ENCODE measurements around the gene ASMTL.
A peak's percentile ranks its signal among the peaks of the same experiment; 100 is the strongest.
"Not testable (repeated sequence)": the region's sequence is repeated elsewhere in the genome, so short reads cannot be mapped to it uniquely, and the experiment has no call there.

Gene ASMTL

DNA sequence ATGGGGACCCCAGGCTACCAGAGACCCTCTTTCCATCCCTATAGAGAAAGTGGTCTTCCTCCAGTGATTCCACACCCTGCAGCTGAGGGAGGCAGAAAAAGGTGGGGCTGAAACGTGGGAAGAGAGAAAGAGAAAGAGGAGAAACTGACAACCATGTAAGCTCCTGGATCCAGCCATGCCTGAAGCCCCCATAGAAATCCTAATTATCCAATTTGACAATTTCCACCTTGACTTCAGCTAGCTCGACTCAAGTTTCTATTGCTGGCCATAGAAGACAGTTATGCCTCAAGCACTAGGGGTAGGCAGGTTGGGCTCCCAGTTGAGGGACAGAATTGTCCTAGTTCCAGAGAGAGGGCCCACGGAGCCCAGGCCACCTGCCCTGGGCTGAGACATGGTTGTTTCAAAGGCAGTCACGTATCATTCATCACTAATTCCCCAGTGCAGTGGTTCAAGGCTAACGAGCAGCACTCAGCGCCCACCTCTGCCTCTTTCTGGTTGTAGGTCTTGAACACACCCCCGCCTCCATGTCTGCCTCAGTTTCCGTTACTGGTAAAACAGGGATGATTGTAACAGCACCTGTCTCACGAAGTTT lies 39.8 kb upstream of the ASMTL start:
- no peaks in the 10 kb centered on the region for H3K27me3 ChIP-seq (ENCODE audit: insufficient read depth, low read length, poor library complexity)
- H2AFZ ChIP-seq (ENCODE audit: low read depth, low read length) = no peak overlapping the region
- peaks cover 51% of the 10 kb centered on the region for H4K20me1 ChIP-seq (ENCODE audit: insufficient read depth, low read length)
- no peak overlapping the region for H3K4me3 ChIP-seq (ENCODE audit: low read depth in 1 of 2, low read length in 2 of 2)
- H3K9ac ChIP-seq (ENCODE audit: low read depth, low read length) = no peak overlapping the region
- no peak; the same call in 2 of the 3 replicates for ATAC-seq (ENCODE audit: insufficient read depth, low read depth)
- H3K27ac ChIP-seq (ENCODE audit: low read length) = peak overlapping the region; percentile 50; the same call in 1 of the 2 replicates
- peaks cover 1% of the 10 kb centered on the region; the same call in 1 of the 2 replicates for H3K4me1 ChIP-seq (ENCODE audit: insufficient read depth, low read length)
- peaks cover 72% of the 10 kb centered on the region for H3K79me2 ChIP-seq (ENCODE audit: insufficient read depth, low read length)
- TF ChIP-seq EZH2 (IDR thresholded peaks at IDR 0.05; ENCODE audit: borderline replicate concordance, low read depth, low read length, severe bottlenecking) = no peak
- TF ChIP-seq, protein P1, sequence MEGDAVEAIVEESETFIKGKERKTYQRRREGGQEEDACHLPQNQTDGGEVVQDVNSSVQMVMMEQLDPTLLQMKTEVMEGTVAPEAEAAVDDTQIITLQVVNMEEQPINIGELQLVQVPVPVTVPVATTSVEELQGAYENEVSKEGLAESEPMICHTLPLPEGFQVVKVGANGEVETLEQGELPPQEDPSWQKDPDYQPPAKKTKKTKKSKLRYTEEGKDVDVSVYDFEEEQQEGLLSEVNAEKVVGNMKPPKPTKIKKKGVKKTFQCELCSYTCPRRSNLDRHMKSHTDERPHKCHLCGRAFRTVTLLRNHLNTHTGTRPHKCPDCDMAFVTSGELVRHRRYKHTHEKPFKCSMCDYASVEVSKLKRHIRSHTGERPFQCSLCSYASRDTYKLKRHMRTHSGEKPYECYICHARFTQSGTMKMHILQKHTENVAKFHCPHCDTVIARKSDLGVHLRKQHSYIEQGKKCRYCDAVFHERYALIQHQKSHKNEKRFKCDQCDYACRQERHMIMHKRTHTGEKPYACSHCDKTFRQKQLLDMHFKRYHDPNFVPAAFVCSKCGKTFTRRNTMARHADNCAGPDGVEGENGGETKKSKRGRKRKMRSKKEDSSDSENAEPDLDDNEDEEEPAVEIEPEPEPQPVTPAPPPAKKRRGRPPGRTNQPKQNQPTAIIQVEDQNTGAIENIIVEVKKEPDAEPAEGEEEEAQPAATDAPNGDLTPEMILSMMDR (IDR thresholded peaks at IDR 0.05; ENCODE audit: borderline replicate concordance, extremely low read depth, low read length, poor library complexity, severe bottlenecking) = no peak
- peaks cover 61% of the 10 kb centered on the region for H3K36me3 ChIP-seq (ENCODE audit: insufficient read depth, low read length)
- no peak overlapping the region for H3K4me2 ChIP-seq (ENCODE audit: insufficient read depth, low read length)
- no peaks in the 10 kb centered on the region for H3K9me3 ChIP-seq (ENCODE audit: insufficient read depth, low read length, severe bottlenecking)
- no peak for DNase-seq

- TF ChIP-seq, protein P1 (IDR thresholded peaks at IDR 0.05; ENCODE audit: borderline replicate concordance, extremely low read depth, low read length, poor library complexity, severe bottlenecking) = no peak
- TF ChIP-seq EZH2 (IDR thresholded peaks at IDR 0.05; ENCODE audit: borderline replicate concordance, low read depth, low read length, severe bottlenecking) = no peak
- Histone ChIP-seq H4K20me1 (ENCODE audit: insufficient read depth, low read length) (peaks cover 51% of the 10 kb centered on the region), H3K9me3 (ENCODE audit: insufficient read depth, low read length, severe bottlenecking) (no peaks in the 10 kb centered on the region), H3K27me3 (ENCODE audit: insufficient read depth, low read length, poor library complexity) (no peaks in the 10 kb centered on the region), H3K36me3 (ENCODE audit: insufficient read depth, low read length) (peaks cover 67% of the 10 kb centered on the region), H3K4me3 (ENCODE audit: low read depth in 1 of 2, low read length in 2 of 2) (no peak overlapping the region), H3K4me1 (ENCODE audit: insufficient read depth, low read length) (peaks cover 2% of the 10 kb centered on the region; the same call in 1 of the 2 replicates), H3K9ac (ENCODE audit: low read depth, low read length) (no peak overlapping the region), H3K4me2 (ENCODE audit: insufficient read depth, low read length) (no peak overlapping the region), H3K27ac (ENCODE audit: low read length) (no peak overlapping the region), H3K79me2 (ENCODE audit: insufficient read depth, low read length) (peaks cover 75% of the 10 kb centered on the region), H2AFZ (ENCODE audit: low read depth, low read length) (no peak overlapping the region)
- ATAC-seq (ENCODE audit: insufficient read depth, low read depth) (peak; percentile 80), DNase-seq (peak; percentile 73)
Observed at GRCh38 chrX:1491851-1492349, 39.2 kb upstream of the ASMTL start.

DNA sequence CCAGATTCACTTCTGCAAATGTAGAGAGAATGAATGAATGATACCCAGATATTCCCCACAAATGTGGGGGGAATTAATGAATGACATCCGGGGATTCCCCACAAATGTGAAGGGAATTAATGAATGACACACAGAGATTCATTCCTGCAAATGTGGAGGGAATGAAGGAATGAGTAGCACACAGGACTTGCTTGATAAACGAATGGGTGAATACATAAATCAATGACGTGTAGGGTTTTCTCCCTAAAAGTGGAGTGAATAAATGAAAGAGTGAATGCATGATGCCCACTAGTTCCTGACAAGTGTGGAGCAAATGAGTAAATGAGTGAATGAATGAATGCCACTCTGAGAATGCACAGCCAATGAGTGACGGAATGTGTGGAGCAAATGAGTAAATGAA lies 38.5 kb upstream of the ASMTL start:
- not testable (repeated sequence) for H3K4me1 ChIP-seq (ENCODE audit: insufficient read depth, low read length); H3K9me3 ChIP-seq (ENCODE audit: insufficient read depth, low read length, severe bottlenecking); DNase-seq; H3K4me2 ChIP-seq (ENCODE audit: insufficient read depth, low read length); H3K9ac ChIP-seq (ENCODE audit: low read depth, low read length); H3K4me3 ChIP-seq (ENCODE audit: low read depth in 1 of 2, low read length in 2 of 2); H3K27me3 ChIP-seq (ENCODE audit: insufficient read depth, low read length, poor library complexity); ATAC-seq (ENCODE audit: insufficient read depth, low read depth); H2AFZ ChIP-seq (ENCODE audit: low read depth, low read length); H3K27ac ChIP-seq (ENCODE audit: low read length)
- Histone ChIP-seq H4K20me1 (ENCODE audit: insufficient read depth, low read length) (peaks cover 47% of the 10 kb centered on the region), H3K36me3 (ENCODE audit: insufficient read depth, low read length) (peaks cover 69% of the 10 kb centered on the region), H3K79me2 (ENCODE audit: insufficient read depth, low read length) (peaks cover 75% of the 10 kb centered on the region)

- H3K4me1 ChIP-seq (ENCODE audit: insufficient read depth, low read length); H2AFZ ChIP-seq (ENCODE audit: low read depth, low read length); DNase-seq; H3K27me3 ChIP-seq (ENCODE audit: insufficient read depth, low read length, poor library complexity); ATAC-seq (ENCODE audit: insufficient read depth, low read depth); H3K27ac ChIP-seq (ENCODE audit: low read length); H3K4me3 ChIP-seq (ENCODE audit: low read depth in 1 of 2, low read length in 2 of 2); H3K9me3 ChIP-seq (ENCODE audit: insufficient read depth, low read length, severe bottlenecking); H3K9ac ChIP-seq (ENCODE audit: low read depth, low read length); H3K4me2 ChIP-seq (ENCODE audit: insufficient read depth, low read length): not testable (repeated sequence)
- H4K20me1 ChIP-seq (ENCODE audit: insufficient read depth, low read length) = peaks cover 42% of the 10 kb centered on the region
- peaks cover 75% of the 10 kb centered on the region for H3K79me2 ChIP-seq (ENCODE audit: insufficient read depth, low read length)
- H3K36me3 ChIP-seq (ENCODE audit: insufficient read depth, low read length) = peaks cover 68% of the 10 kb centered on the region
Observed at GRCh38 chrX:1490723-1491122, 38.0 kb upstream of the ASMTL start.

- not testable (repeated sequence) for H3K27ac ChIP-seq (ENCODE audit: low read length); H3K9ac ChIP-seq (ENCODE audit: low read depth, low read length); H3K4me3 ChIP-seq (ENCODE audit: low read depth in 1 of 2, low read length in 2 of 2); DNase-seq; H2AFZ ChIP-seq (ENCODE audit: low read depth, low read length); H3K9me3 ChIP-seq (ENCODE audit: insufficient read depth, low read length, severe bottlenecking); H3K27me3 ChIP-seq (ENCODE audit: insufficient read depth, low read length, poor library complexity); ATAC-seq (ENCODE audit: insufficient read depth, low read depth); H3K4me2 ChIP-seq (ENCODE audit: insufficient read depth, low read length)
- Histone ChIP-seq H4K20me1 (ENCODE audit: insufficient read depth, low read length) (peaks cover 42% of the 10 kb centered on the region), H3K79me2 (ENCODE audit: insufficient read depth, low read length) (peaks cover 74% of the 10 kb centered on the region), H3K4me1 (ENCODE audit: insufficient read depth, low read length) (peaks cover 19% of the 10 kb centered on the region), H3K36me3 (ENCODE audit: insufficient read depth, low read length) (peaks cover 76% of the 10 kb centered on the region)
Observed at GRCh38 chrX:1489354-1489753, 36.6 kb upstream of the ASMTL start.

Data from DND-41 (cell line).